Esophagus muscularis mucosa (tissue), 4 donors: ENCODE results near the gene TOM1L2.

Experiments used
- CTCF ChIP-seq, 3 experiments: fragments of 200-600 bp in 2 of 3; fragments of 450-650 bp in 1 of 3; sonication (generic) in 2 of 3; IDR thresholded peaks; one replicate each; pipeline ENCODE4 v1.5.1; 2017 to 2019; ENCODE audit warnings: antibody characterized with exemption in 3 of 3, mild to moderate bottlenecking in 2 of 3, moderate library complexity in 1 of 3
- EP300 ChIP-seq: sonication (generic); formaldehyde crosslinking; IDR thresholded peaks from one replicate; pipeline ENCODE4 v1.6.1; 2017; ENCODE audit warnings: antibody characterized with exemption
- POLR2A ChIP-seq: fragments of 450-650 bp; IDR thresholded peaks from one replicate; pipeline ENCODE4 v1.6.1; 2017; ENCODE audit warnings: antibody characterized with exemption, moderate library complexity, mild to moderate bottlenecking, low read depth

- TF ChIP-seq EP300 (no peak), CTCF (IDR thresholded peaks at IDR 0.05) (no peak), POLR2A (no peak)
Measured at GRCh38 chr17:18021372-18021771, 49.2 kb upstream of the TOM1L2 start.
